GM19099 (cell line): ENCODE measurements around the gene TNIK.

ENCODE experiments used
- POLR2A ChIP-seq: IDR thresholded peaks from 3 replicates; pipeline ENCODE4 v1.6.1; 2011; ENCODE audit warnings: low read depth; ENCODE audit not compliant: insufficient read length; ENCODE audit errors: extremely low read depth

TNIK gene

DNA sequence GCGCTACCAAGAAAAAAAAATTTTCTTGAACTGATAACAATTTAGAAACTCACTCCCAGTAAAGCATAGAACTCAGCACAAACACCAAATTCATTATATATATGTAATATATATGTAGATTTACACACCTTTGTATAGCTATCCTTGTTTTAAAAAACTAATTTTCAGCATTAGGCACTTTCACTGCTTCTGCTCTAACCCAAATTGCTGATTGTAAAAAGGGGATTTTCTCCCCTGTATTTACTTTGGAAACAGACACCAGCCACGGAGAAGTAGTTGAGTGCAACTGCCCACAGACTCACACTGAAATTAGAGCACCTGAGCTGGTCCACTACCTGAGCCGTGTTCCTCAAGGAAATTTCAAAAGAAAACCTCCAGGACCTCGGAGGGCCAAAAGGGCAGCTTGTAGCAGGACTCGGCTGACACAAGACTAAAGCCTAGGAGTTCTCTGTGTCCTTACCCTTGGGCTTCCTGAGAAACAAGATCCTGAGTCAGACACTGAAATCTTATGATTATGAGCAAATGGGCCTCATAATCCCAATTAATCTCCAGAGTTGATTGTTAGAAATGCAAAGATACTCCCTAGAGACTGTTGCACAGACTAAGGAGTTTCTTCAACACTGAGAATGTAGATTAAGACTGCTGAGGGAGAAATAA is 106.0 kb downstream of the TNIK start:
- no peak for TF ChIP-seq POLR2A

DNA sequence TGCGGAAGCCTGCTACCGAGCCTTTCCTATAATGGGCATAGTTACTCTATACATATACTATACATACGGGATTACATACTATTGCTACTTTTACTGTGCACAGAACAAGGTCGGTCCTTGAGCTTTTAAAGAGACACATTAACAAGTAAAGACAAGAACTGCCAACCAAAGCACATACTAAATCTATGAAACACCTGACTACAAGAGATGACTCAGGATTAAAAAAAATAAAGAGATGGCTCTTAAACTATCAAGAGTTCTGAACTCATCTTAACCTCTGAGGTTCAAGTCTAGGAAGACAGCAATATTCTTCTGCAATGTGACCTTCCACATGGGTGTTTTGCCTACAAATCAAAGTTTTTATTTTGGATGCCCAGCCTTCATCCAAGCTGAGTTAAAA is 106.8 kb downstream of the TNIK start:
- no peak for TF ChIP-seq POLR2A

DNA sequence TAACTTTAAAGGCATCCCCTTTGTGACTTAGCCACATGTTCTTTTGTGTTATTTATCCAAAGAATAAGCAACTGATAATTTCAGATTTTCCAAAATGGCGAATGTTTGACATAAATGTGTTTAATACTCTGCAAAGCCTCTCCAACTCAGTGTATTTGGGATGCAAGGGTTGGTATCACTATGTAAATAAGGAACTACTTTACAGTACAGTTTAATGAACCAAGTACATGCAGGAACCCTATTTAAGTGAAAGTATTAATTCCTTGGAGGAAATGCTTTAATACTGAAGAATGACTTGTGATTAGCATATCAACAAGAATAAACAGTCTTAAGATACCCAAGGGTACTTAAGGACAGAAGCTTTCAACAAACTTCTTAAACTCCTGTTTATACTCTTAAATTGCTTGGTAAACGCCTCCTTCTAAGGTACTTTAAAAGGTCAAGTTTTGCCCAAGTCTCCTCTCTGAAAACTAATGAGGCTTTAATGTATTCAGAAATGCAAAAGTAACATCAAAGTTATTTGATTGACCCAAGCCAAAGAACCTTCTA is 107.7 kb downstream of the TNIK start:
- TF ChIP-seq POLR2A: no peak

DNA sequence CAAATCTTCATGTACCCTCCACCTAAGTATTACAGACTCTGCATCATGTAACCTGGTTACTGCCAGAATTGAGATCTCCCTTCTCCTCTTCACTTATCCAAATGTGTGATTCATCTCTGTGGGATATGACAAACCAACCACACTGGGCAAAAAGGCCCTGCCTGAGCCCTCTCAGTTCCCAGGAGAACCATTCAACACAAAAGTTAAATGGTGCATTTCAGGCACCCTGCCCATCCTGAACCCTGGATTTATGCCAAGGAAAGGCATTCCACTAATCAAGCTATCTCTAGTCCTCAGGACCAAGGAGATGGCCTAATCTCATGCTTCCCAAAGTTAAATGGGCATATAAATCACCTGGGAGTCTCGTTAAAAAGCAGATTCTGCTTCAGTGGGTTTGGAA is 108.5 kb downstream of the TNIK start:
- TF ChIP-seq POLR2A: no peak

DNA sequence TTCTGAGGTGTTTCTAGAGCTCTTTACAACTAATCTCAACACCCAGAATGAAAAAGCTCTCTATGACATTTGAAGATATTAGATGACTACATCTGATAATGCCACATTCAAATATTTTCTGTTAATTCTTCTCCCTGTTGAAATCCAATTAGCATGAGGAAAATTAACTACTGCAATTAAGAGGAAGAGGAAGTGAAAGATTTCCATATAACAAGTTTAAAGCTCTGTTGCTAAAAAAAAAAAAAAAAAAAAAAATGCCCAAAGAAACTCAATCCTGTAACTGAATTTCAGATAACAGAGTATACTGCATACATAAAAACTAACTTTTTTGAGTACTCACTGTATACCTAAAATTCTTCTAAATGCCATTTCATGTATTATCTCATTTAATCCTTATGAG is 109.8 kb downstream of the TNIK start:
- no peak for TF ChIP-seq POLR2A

DNA sequence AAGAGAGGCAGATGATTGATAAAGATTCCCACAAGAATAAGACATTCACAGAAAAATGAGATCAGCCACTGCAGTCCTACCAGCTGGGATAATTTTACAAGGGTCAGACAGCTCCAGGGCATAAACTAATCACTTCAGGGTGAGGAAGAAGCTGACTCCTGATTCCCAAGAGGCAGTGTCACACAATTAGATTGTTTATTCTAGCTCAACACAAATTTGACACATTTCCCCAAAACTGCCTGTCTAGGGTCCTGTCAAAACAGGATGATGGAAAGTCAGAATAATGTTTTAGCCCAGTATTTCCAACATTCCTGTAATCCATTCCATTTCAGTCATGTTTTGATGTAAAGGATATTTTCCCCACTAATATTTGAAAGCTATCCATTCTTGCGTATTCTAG is 110.8 kb downstream of the TNIK start:
- TF ChIP-seq POLR2A: no peak

DNA sequence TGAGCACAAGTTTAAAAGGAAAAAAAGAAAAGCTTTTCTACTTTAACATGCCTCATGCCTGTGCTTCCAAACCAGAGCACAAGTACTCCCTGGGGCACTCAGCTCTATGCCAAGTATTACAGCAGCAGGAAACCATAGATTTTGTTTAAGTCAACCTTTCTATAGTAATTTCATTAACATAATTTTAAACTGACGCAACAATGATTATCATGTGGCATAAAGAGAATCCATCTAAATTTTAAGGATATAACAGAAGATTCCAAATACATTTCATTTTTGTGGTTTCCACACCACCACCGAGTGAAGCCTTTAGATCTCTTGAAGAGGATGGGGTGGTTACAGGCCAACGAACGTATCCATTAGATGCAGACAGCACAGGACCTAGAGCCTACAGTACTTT is 112.1 kb downstream of the TNIK start:
- no peak for TF ChIP-seq POLR2A

DNA sequence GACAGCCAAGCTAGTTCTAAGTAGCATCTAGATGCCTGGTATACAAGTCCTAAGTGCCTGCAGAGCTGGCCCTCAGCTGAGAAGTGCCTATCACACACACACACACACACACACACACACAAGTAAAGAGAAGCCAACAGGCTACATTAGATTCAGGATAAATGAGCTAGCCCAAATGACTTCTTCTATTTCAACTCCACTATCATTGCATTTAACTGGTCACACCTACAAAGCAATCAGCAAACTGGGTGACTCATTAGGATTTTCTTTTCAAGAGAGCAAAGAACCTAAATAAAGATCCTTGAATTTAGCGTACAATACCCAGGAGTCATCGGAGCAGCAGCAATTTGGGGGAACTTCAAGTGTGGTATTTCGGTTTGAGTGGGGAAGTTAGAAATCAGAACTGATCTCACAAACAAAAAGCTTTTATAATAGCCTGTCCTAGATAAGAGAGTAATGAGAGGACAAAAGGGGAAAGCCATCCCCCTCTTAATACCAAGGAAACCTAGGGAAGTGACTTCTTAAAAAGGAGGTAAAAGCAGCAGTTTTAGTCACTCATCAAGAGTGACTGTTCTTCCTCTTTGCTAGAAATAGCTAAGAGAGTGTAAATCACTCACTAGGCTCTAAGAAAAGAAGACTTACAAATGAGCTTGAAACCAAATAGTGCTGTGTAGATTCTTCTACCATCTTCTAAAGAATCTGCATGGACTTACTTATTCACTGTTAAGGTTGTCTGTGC is 112.7 kb downstream of the TNIK start:
- no peak for TF ChIP-seq POLR2A

DNA sequence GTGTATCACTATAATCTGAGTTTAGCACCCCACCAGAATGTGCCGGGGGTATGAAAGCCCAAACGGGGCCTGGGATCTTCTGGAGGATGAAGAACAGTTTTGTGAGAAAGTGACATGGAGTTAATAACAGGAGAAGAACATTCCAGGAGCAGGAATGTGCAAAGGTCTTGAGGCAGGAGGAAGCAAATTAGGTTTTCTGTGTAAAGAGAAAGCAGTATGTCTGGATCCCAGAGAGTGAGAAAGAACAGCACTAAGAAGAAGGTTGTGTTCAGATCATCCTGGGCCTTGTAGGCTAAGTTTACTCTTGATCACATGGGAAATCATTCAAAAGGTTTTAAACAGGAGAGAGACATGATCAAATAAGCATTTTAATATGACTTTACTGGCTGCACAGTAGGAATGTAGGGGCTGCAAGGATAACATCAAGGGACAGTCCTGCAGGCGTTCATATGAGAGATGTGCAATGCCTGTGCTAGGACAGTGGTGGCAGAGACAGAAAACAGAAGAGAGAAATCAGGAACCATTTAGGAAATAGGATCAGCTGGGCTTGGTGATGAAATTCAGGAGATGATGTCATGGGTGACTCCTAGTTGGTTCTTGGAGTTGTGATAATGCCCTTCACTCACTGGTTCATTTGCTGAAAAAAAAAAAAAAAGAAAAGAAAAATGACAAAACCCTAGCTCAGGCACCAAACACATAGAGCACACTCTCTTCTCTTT is 113.5 kb downstream of the TNIK start:
- TF ChIP-seq POLR2A: no peak

DNA sequence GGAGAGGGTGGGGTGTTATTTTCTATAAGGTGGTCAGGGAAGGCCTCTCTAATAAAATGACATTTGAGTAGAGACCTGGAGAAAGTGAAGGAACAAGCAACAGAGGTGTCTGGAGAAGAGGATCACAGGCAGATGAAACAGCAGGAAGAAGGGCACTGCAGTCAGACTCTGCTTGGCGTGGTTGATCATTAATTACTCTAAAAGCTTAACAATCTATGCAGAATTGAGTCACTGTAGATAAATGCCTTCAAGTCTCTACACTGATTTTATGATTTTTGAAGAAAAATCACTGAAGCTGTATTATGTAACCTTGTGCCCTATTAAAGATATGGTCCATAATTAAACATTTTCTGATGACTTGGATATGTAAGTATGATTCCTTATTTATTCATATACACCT is 114.2 kb downstream of the TNIK start:
- TF ChIP-seq POLR2A: no peak

DNA sequence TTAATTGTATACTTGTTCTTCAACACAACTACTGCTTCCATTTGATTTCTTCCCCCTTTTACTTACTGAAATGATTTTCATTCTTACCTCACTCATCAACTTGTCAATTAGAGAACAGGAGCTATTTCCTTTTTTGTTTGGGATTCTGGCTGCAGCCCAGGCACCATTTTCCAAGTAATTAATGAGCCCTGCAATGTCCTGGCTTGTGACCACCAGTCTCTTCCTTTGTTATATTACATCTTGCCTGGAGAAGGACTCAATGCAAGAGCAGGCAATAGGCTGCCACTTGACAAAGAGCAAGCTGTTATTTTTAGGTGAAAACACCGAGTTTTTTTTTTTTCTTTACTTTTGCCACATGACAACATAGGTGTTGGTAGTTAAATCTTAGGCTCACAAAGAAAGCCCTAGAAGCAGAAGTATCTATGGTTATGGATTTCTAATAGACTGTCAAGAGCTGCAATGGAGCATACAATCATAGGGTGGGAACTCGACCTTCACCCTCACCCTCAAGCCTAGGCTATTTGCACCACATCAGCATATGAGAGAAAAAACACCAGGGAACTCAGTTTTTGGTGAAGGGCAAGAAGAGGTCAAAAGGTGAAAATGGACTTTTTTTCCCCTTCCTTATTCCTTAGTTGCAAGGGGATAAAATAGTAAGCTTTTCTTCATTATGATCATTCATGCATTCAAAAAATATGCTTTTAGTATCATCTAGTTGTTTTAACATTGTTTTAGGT is 114.9 kb downstream of the TNIK start:
- TF ChIP-seq POLR2A: no peak

DNA sequence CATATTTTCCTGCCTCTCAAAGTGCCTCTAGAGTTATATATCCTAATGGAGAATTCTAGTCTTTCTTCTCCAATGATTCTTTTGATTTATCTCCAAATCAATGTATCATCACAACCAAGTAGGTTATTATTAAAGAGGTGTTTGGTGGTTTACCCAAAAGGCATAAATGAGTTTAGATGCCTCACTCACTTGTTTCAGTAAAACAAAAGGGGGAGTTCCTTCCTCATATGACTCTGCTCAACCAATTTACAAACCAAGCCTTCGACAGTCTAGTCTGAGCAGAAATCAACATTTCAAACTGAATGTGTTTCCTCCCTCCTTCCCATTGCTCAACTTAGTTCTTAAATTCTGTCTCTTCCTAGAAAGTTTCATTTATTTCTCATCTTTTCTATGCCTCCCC is 116.5 kb downstream of the TNIK start:
- TF ChIP-seq POLR2A: no peak

DNA sequence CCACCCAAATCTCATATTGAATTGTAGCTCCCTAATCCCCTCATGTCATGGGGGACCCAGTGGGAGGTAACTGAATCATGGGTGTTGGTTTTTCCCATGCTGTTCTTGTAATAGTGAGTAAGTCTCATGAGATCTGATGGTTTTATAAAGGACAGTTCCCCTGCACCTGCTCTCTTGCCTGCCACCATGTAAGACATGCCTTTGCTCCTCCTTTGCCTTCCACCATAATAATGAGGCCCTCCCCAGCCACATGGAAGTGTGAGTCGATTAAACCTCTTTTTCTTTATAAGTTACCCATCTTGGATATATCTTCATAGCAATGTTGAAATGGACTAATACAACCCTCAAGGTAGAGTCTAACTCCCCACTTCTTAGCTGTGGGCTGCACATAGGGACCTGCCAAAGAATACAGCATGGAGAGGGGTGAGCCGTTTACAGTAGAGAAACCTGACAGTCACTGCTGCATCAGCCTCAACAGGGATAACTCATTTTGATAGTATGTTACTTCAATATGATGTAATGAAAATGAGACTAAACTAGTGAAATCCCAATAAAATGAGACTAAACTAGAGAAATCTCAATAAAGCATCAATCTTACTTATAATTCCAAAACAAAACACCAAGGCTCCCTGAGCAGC is 117.3 kb downstream of the TNIK start:
- no peak for TF ChIP-seq POLR2A

DNA sequence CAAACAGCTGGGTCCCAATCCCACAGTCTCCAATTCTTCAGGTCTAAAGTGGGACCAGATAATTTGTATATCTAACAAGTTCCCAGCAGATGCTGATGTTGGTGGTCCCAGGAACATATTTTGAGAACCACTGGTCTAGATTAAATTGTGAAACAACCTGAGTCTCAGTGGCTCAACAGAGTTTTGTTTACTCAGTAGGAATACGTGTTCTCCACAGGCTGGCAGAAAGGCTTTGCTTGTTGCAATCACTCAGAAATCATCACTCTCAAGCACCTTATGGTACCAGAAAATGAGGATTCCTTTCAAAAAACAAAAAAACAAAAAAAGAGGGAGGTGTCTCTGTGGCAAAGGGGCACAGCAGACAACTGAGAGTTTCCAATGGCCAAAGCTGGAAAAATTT is 118.0 kb downstream of the TNIK start:
- TF ChIP-seq POLR2A: no peak

DNA sequence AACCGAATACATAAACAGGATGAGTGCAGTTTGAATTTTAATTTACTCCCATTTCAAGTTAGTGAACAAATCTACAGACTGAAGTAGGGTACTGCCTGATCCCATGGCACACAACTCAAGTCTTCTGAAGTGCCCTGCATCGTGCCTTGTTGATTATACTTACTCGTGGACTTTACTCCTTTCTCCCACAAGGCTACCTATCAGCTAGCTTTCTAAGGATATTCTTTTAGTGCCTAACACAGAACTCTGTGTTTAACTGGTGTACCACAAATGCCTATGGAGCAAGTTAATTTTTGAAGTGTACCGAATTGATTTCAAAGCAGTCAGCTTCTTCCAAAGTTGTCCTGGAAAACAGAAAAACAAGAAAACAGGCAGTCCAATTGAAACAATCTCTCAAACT is 119.8 kb downstream of the TNIK start:
- TF ChIP-seq POLR2A: no peak
